Breast epithelium (tissue), 3 donors: ENCODE results near the gene CLDN12.

Source experiments
- POLR2A ChIP-seq: fragments of 450-650 bp; IDR thresholded peaks from one replicate; pipeline ENCODE4 v1.6.1; 2016; ENCODE audit warnings: antibody characterized with exemption, mild to moderate bottlenecking, moderate library complexity
- POLR2AphosphoS5 ChIP-seq, 3 donors: sonication (generic); formaldehyde crosslinking; IDR thresholded peaks; one replicate each; pipeline ENCODE4 v1.6.1; 2017; ENCODE audit warnings: antibody characterized with exemption in 3 of 3
- TF ChIP-seq, protein P1 (sequence below), 3 donors: fragments of 450-650 bp; IDR thresholded peaks; one replicate each; pipeline ENCODE4 v1.5.1; 2016 to 2017; ENCODE audit warnings: antibody characterized with exemption in 3 of 3, mild to moderate bottlenecking in 3 of 3, moderate library complexity in 3 of 3

DNA sequence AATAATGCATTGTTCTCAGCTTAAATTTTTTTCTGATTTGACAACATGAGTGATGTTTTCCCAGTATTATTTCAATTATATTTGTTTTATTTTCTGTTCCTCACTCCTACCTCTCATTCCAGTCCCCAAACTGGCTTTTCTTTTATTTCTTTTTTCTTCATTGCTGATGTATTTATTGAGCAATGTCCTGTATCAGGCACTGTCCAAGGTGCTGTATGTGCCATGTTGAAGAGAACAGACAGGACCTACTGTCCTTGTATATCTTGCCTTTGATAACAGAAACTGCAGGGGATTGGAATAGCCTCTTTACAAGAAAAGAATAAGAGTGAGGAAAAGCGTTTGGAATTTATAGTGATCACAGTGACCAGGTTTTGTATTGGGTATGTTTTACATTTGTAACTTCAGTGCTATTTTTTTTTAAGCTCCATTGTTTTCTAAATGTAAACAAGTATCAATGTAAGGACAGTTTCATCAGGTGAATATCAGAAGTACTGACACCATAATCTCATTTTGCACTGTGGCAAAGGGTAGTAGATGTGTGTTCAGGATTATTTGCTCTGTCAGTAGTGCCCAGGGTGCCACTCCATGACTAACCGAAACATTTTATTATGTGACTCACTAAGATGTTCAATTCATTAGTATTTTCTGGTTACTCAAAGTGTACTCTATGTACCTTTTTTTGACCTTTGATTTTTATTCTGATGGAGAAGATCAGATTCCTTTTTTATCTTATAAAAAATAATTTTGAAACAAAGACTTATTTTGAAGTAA is 15.6 kb upstream of the CLDN12 start:
- no peak for TF ChIP-seq POLR2A
- TF ChIP-seq, protein P1, sequence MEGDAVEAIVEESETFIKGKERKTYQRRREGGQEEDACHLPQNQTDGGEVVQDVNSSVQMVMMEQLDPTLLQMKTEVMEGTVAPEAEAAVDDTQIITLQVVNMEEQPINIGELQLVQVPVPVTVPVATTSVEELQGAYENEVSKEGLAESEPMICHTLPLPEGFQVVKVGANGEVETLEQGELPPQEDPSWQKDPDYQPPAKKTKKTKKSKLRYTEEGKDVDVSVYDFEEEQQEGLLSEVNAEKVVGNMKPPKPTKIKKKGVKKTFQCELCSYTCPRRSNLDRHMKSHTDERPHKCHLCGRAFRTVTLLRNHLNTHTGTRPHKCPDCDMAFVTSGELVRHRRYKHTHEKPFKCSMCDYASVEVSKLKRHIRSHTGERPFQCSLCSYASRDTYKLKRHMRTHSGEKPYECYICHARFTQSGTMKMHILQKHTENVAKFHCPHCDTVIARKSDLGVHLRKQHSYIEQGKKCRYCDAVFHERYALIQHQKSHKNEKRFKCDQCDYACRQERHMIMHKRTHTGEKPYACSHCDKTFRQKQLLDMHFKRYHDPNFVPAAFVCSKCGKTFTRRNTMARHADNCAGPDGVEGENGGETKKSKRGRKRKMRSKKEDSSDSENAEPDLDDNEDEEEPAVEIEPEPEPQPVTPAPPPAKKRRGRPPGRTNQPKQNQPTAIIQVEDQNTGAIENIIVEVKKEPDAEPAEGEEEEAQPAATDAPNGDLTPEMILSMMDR (IDR thresholded peaks at IDR 0.05), result no peak
- no peak for TF ChIP-seq POLR2AphosphoS5 (IDR thresholded peaks at IDR 0.05)
